SK-N-SH (cell line): ENCODE results near the gene OSBP2.

ENCODE experiments used
- CHD2 ChIP-seq: fragments of 150-350 bp; IDR thresholded peaks from 2 replicates; pipeline ENCODE4 v1.6.1; 2018; ENCODE audit warnings: low read length; ENCODE audit not compliant: partially characterized antibody
- CTCF ChIP-seq: fragments of 200-600 bp; sonication (generic); IDR thresholded peaks from 2 replicates; pipeline ENCODE4 v1.6.1; 2017; ENCODE audit warnings: antibody characterized with exemption, mild to moderate bottlenecking, moderate library complexity
- EP300 ChIP-seq, 2 experiments: IDR thresholded peaks; 2 replicates each; pipeline versions ENCODE4 v1.4.0 to v1.6.1; 2012; ENCODE audit warnings: borderline replicate concordance in 1 of 2, low read depth in 1 of 2, low read length in 1 of 2
- FOXJ3 ChIP-seq: sonication (generic); formaldehyde crosslinking; IDR thresholded peaks from 2 replicates; pipeline ENCODE4 v1.5.1; 2020; ENCODE audit warnings: mild to moderate bottlenecking, missing genetic modification reagents
- GATA2 ChIP-seq: sonication (generic); formaldehyde crosslinking; IDR thresholded peaks from 2 replicates; pipeline ENCODE4 v1.5.0; 2020; ENCODE audit warnings: mild to moderate bottlenecking, missing genetic modification reagents
- MAX ChIP-seq: IDR thresholded peaks from 2 replicates; pipeline ENCODE4 v1.4.0; 2012; ENCODE audit warnings: low read depth
- NFIC ChIP-seq: IDR thresholded peaks from 2 replicates; pipeline ENCODE4 v1.4.0; 2012; ENCODE audit warnings: borderline replicate concordance
- PBX3 ChIP-seq: IDR thresholded peaks from 2 replicates; pipeline ENCODE4; 2012
- POLR2AphosphoS5 ChIP-seq: IDR thresholded peaks from 2 replicates; pipeline ENCODE4 v1.6.1; 2012; ENCODE audit warnings: low read depth, low read length
- RAD21 ChIP-seq: IDR thresholded peaks from 2 replicates; pipeline ENCODE4 v1.6.1; 2012; ENCODE audit warnings: mild to moderate bottlenecking, low read length
- RFX5 ChIP-seq: IDR thresholded peaks from 2 replicates; pipeline ENCODE4 v1.6.1; 2012; ENCODE audit warnings: mild to moderate bottlenecking, improper control_type of control experiment, low read length
- TAF1 ChIP-seq: IDR thresholded peaks from 2 replicates; pipeline ENCODE4 v1.6.1; 2012; ENCODE audit warnings: low read depth, mild to moderate bottlenecking, low read length, moderate library complexity, borderline replicate concordance
- TCF12 ChIP-seq: IDR thresholded peaks from 2 replicates; pipeline ENCODE4 v1.4.0; 2012
- TF ChIP-seq, protein P1 (sequence below): IDR thresholded peaks from 2 replicates; pipeline ENCODE4 v1.4.0; 2012; ENCODE audit warnings: low read depth, borderline replicate concordance

- no peak for TF ChIP-seq CTCF
- TF ChIP-seq PBX3, result no peak
- TF ChIP-seq RFX5, result no peak
- TF ChIP-seq NFIC, result no peak
- TF ChIP-seq CHD2, result no peak
- no peak for TF ChIP-seq POLR2AphosphoS5
- no peak for TF ChIP-seq GATA2 (CRISPR knock-in tag)
- no peak for TF ChIP-seq TCF12
- TF ChIP-seq EP300 (IDR thresholded peaks at IDR 0.05; ENCODE audit: borderline replicate concordance in 1 of 2, low read depth in 1 of 2, low read length in 1 of 2), result no peak
- TF ChIP-seq, protein P1, sequence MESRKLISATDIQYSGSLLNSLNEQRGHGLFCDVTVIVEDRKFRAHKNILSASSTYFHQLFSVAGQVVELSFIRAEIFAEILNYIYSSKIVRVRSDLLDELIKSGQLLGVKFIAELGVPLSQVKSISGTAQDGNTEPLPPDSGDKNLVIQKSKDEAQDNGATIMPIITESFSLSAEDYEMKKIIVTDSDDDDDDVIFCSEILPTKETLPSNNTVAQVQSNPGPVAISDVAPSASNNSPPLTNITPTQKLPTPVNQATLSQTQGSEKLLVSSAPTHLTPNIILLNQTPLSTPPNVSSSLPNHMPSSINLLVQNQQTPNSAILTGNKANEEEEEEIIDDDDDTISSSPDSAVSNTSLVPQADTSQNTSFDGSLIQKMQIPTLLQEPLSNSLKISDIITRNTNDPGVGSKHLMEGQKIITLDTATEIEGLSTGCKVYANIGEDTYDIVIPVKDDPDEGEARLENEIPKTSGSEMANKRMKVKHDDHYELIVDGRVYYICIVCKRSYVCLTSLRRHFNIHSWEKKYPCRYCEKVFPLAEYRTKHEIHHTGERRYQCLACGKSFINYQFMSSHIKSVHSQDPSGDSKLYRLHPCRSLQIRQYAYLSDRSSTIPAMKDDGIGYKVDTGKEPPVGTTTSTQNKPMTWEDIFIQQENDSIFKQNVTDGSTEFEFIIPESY, result no peak
- no peak for TF ChIP-seq MAX
- no peak for TF ChIP-seq FOXJ3 (CRISPR knock-in tag)
- TF ChIP-seq RAD21, result no peak
- no peak for TF ChIP-seq TAF1
Observed at GRCh38 chr22:30872285-30873041, 177.8 kb downstream of the OSBP2 start.
